ENCODE measurements around the gene RANBP3. TPM values are rescaled to one million over a fixed set of nuclear protein-coding genes. Genes with fewer than 3 reads are reported as not detected.

The RANBP3 gene
- total and polyA plus RNA-seq, 2 experiments from 2014 or later = 40.2 to 98.3 TPM

DNA sequence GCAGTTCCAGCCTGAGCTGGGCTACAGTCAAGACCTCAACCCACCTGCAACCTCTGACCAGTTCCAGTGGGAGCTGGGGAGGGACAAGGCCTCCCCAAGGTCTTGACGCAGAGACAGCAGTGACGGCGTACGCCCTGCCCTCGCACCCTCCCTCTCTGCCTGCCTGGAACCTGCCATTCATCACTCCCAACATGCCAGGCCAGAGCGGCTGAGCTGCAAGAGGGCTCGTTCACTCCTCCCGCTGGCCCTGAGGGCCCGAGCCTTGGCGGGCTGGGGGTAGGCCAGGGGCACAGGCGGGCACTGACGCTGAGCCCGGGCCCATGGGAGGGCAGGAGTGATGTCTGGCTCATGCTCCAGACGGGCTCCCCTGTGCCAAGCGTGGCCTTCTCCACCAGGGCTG, 82.5 kb downstream of the RANBP3 start (continued):
- TF ChIP-seq, protein P1, sequence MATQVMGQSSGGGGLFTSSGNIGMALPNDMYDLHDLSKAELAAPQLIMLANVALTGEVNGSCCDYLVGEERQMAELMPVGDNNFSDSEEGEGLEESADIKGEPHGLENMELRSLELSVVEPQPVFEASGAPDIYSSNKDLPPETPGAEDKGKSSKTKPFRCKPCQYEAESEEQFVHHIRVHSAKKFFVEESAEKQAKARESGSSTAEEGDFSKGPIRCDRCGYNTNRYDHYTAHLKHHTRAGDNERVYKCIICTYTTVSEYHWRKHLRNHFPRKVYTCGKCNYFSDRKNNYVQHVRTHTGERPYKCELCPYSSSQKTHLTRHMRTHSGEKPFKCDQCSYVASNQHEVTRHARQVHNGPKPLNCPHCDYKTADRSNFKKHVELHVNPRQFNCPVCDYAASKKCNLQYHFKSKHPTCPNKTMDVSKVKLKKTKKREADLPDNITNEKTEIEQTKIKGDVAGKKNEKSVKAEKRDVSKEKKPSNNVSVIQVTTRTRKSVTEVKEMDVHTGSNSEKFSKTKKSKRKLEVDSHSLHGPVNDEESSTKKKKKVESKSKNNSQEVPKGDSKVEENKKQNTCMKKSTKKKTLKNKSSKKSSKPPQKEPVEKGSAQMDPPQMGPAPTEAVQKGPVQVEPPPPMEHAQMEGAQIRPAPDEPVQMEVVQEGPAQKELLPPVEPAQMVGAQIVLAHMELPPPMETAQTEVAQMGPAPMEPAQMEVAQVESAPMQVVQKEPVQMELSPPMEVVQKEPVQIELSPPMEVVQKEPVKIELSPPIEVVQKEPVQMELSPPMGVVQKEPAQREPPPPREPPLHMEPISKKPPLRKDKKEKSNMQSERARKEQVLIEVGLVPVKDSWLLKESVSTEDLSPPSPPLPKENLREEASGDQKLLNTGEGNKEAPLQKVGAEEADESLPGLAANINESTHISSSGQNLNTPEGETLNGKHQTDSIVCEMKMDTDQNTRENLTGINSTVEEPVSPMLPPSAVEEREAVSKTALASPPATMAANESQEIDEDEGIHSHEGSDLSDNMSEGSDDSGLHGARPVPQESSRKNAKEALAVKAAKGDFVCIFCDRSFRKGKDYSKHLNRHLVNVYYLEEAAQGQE (IDR thresholded peaks at IDR 0.05; ENCODE audit: unreplicated experiment) = no peak
- no peak for TF ChIP-seq ETS1 (IDR thresholded peaks at IDR 0.05)
- no peak for TF ChIP-seq NANOG (IDR thresholded peaks at IDR 0.05; ENCODE audit: borderline replicate concordance)
- TF ChIP-seq STAT1 (IDR thresholded peaks at IDR 0.05; ENCODE audit: unreplicated experiment) = no peak
- no peak for TF ChIP-seq CREB1 (CRISPR knock-in tag; IDR thresholded peaks at IDR 0.05; ENCODE audit: low read depth)
- TF ChIP-seq ZNF331 (CRISPR knock-in tag; IDR thresholded peaks at IDR 0.05; ENCODE audit: low read depth) = no peak
- TF ChIP-seq EZH2 (IDR thresholded peaks at IDR 0.05; ENCODE audit: low read depth, unreplicated experiment) = no peak
- no peak for TF ChIP-seq ZNF114 (CRISPR knock-in tag; IDR thresholded peaks at IDR 0.05)

- Histone ChIP-seq H3K36me3 (ENCODE audit: insufficient read depth) (no peaks in the 10 kb centered on the region), H3K27ac (ENCODE audit: low read depth) (no peak overlapping the region), H3K4me3 (no peak overlapping the region), H2AFZ (no peak overlapping the region), H3K9me2 (ENCODE audit: insufficient read depth) (no peaks in the 10 kb centered on the region), H3K4me1 (ENCODE audit: insufficient read depth) (no peaks in the 10 kb centered on the region), H4K20me1 (replicated peaks; ENCODE audit: insufficient read depth) (peaks cover 17% of the 10 kb centered on the region), H3K27me3 (ENCODE audit: insufficient read depth) (no peaks in the 10 kb centered on the region), H3K4me2 (no peak overlapping the region), H3F3A (replicated peaks; ENCODE audit: low read depth) (no peaks in the 10 kb centered on the region), H3K79me2 (replicated peaks; ENCODE audit: insufficient read depth) (peaks cover 6% of the 10 kb centered on the region)
- ATAC-seq (no peak), DNase-seq (ENCODE audit: low spot score) (no peak)
- no peaks in the 10 kb centered on the region for H3K9me3 Mint-ChIP-seq
- H3K27me3 Mint-ChIP-seq (ENCODE audit: insufficient read depth, low read depth, poor library complexity) = peaks cover 7% of the 10 kb centered on the region
- H3K27ac Mint-ChIP-seq = no peak overlapping the region
- no peaks in the 10 kb centered on the region; the same call in 1 of the 3 replicates for H3K4me1 Mint-ChIP-seq
- peaks cover 8% of the 10 kb centered on the region for H3K36me3 Mint-ChIP-seq (ENCODE audit: low read depth)
- H3K4me3 Mint-ChIP-seq = no peak overlapping the region
- TF ChIP-seq EZH2 (IDR thresholded peaks at IDR 0.05; ENCODE audit: low read depth, unreplicated experiment) (no peak), POLR2AphosphoS5 (IDR thresholded peaks at IDR 0.05; ENCODE audit: low read depth) (no peak), NANOG (IDR thresholded peaks at IDR 0.05; ENCODE audit: borderline replicate concordance) (no peak), EZH2phosphoT487 (IDR thresholded peaks at IDR 0.05; ENCODE audit: unreplicated experiment) (no peak), STAT1 (IDR thresholded peaks at IDR 0.05; ENCODE audit: unreplicated experiment) (no peak), JUNB (IDR thresholded peaks at IDR 0.05; ENCODE audit: unreplicated experiment) (no peak), ETS1 (IDR thresholded peaks at IDR 0.05) (no peak)
- TF ChIP-seq, protein P1 (IDR thresholded peaks at IDR 0.05; ENCODE audit: unreplicated experiment) = no peak
- TF ChIP-seq, protein P2, sequence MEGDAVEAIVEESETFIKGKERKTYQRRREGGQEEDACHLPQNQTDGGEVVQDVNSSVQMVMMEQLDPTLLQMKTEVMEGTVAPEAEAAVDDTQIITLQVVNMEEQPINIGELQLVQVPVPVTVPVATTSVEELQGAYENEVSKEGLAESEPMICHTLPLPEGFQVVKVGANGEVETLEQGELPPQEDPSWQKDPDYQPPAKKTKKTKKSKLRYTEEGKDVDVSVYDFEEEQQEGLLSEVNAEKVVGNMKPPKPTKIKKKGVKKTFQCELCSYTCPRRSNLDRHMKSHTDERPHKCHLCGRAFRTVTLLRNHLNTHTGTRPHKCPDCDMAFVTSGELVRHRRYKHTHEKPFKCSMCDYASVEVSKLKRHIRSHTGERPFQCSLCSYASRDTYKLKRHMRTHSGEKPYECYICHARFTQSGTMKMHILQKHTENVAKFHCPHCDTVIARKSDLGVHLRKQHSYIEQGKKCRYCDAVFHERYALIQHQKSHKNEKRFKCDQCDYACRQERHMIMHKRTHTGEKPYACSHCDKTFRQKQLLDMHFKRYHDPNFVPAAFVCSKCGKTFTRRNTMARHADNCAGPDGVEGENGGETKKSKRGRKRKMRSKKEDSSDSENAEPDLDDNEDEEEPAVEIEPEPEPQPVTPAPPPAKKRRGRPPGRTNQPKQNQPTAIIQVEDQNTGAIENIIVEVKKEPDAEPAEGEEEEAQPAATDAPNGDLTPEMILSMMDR (conservative IDR thresholded peaks at IDR 0.05; ENCODE audit: low read depth in 2 of 2) = no peak
Observed at GRCh38 chr19:5894704-5895349, 83.1 kb downstream of the RANBP3 start.
